ENCODE data around the gene MLPH.

GRCh38 chr2:237583385-237584295 lies 96.6 kb downstream of the MLPH start:
- TF ChIP-seq CTCF (IDR thresholded peaks at IDR 0.05; ENCODE audit: insufficient read depth, low read length) = no peak
- no peak for TF ChIP-seq POLR2AphosphoS5 (IDR thresholded peaks at IDR 0.05; ENCODE audit: low read depth)
- no peak for TF ChIP-seq REST (IDR thresholded peaks at IDR 0.05; ENCODE audit: insufficient replicate concordance, low read depth)
- no peak for TF ChIP-seq GABPA (IDR thresholded peaks at IDR 0.05; ENCODE audit: low read depth)

Data from HL-60 (cell line).